DMS 273 treated with DMSO at 0.1 percent for 48 hours (cell line): ENCODE results near the gene SIM2.

Experiments used
- DNase-seq: peaks from one replicate; lab custom pipeline; 2025; lab: John Stamatoyannopoulos, UW

SIM2 gene

DNA sequence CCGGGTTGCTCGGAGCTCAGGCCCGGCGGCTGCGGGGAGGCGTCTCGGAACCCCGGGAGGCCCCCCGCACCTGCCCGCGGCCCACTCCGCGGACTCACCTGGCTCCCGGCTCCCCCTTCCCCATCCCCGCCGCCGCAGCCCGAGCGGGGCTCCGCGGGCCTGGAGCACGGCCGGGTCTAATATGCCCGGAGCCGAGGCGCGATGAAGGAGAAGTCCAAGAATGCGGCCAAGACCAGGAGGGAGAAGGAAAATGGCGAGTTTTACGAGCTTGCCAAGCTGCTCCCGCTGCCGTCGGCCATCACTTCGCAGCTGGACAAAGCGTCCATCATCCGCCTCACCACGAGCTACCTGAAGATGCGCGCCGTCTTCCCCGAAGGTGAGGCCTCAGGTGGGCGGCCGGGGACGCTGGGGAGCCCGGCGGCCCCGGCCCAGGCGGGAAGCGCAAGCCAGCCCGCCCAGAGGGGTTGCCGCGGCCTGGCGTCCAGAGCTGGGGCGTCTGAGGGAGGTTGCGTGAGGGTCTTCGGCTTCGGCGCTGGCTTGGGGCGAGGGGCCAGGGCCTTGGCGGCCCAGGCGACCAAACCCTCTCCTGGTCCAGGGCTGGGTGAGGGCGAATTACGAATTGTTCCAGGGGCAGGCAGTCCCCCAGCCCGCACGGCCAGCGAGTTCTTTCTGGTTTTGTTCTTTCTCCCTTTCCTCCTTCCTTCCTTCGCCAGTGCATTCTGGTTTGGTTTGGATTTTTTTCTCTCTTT lies 805 bp downstream of the SIM2 start:
- no peak for DNase-seq

DNA sequence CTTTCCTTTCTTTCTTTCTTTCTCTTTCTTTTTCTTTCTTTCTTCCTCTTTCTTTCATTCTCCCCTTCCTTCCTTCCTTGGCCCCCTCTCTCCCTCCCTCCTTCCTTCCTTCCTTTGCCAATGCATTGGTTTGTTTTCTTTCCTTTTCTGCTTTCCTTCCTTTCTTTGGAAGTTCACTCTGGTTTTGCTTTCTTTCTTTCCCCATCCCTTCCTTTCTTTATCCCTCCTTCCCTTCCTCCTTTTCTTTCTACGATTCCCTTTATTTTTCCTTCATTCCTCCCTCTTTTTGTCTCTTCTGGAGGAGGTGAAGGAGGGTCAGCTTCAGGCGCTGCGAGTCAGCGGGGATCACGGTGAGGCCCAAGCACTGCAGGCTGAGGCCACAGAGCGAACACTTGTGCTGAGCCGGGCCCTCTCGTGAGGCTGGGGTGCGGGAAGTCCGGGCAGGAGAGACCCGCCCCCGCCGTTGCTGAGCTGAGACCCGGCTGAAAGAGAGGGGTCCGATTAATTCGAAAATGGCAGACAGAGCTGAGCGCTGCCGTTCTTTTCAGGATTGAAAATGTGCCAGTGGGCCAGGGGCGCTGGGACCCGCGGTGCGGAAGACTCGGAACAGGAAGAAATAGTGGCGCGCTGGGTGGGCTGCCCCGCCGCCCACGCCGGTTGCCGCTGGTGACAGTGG lies 1.5 kb downstream of the SIM2 start:
- no peak for DNase-seq

DNA sequence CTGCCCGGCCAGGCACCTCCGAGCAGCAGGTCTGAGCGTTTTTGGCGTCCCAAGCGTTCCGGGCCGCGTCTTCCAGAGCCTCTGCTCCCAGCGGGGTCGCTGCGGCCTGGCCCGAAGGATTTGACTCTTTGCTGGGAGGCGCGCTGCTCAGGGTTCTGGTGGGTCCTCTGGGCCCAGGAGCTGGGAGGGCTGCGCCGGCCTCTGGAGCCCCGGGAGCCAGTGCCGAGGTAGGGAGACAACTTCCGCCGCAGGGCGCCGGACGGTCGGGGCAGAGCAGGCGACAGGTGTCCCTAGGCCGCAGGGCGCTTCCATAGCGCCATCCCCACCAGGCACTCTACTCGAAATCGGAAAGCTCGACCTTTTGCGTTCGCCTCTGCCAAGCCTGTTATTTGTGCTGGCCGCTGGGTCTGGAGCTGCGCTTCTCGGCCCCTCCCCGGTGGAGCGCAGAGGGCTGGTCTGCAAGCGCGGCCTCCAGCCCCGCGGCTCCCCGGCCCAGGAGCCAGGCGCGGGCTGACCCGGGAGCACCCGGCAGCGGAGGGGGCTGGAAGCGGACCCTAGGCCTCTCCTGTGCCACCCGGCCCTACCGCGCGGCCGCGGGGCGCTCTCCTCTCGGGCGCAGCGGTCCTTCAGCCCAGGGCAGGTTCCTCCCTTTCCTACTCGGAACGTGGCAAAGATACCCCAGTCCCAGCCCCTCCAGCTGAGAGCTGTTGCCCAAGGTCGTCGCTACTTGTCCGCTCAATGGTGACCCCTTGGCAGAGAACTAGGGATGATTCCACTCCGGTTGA lies 2.2 kb downstream of the SIM2 start:
- DNase-seq, result no peak

GRCh38 chr21:36701756-36702621 lies 3.1 kb downstream of the SIM2 start:
- no peak for DNase-seq

GRCh38 chr21:36702622-36702968 lies 3.7 kb downstream of the SIM2 start:
- no peak for DNase-seq

DNA sequence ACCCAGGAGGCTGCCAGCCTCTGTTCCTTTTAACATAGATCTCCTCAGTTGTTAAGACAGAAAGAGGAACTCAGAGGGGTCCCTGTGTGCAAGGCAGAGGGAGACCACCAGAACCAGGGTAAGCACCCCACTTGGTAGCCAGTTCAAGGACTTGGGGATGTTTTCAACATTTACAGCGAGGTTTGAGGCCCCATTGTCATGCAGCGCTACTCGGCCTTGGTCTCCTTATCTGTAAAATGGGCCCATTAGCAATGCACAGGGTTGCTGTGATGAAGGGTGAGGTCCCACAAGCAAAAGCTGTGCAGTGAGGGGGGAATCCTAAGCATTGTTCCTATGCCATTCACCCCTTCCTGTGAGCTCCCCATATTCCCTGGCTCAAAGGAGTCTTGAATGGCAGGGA lies 4.2 kb downstream of the SIM2 start:
- DNase-seq, result no peak

GRCh38 chr21:36703626-36704280 lies 4.8 kb downstream of the SIM2 start:
- DNase-seq, result no peak

DNA sequence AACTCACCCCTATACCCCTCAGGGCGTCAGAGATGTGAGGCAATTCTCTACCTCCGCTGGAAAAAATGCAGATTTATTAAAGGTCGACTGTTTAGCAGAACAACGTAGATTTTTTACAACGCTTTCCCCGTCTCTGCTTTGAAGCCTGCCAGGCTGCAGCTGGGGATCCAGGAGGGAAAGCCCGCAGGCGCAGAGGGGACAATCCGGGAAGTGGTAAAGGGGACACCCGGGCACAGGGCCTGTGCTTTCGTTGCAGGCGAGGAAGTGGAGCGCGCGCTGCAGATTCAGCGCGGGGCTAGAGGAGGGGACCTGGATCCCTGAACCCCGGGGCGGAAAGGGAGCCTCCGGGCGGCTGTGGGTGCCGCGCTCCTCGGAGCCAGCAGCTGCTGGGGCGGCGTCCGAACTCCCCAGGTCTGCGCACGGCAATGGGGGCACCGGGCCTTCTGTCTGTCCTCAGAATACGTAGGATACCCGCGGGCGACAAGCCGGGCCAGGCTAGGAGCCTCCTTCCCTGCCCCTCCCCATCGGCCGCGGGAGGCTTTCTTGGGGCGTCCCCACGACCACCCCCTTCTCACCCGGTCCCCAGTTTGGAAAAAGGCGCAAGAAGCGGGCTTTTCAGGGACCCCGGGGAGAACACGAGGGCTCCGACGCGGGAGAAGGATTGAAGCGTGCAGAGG lies 5.5 kb downstream of the SIM2 start:
- DNase-seq, result no peak

DNA sequence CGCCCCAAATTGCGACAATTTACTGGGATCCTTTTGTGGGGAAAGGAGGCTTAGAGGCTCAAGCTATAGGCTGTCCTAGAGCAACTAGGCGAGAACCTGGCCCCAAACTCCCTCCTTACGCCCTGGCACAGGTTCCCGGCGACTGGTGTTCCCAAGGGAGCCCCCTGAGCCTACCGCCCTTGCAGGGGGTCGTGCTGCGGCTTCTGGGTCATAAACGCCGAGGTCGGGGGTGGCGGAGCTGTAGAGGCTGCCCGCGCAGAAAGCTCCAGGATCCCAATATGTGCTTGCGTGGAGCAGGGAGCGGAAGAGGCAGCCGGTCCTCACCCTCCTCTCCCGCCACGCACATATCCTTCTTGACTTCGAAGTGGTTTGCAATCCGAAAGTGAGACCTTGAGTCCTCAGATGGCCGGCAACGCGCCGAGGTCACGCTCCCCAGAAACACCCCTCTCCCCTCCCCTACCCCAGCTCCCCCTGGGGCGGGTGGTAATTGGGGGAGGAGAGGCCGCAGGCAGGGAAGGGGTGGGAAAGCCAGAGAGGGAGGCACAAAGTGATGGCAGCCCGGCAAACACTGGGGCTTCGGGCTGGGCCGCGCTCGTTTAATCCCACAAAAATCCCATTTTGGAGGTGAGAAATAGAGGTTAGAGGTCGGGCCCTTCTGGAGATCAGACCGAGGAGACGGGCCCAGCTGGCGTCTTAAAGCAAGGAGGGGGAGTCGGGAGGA lies 6.2 kb downstream of the SIM2 start:
- DNase-seq, result no peak

GRCh38 chr21:36705679-36706481 lies 7.0 kb downstream of the SIM2 start:
- DNase-seq, result no peak

- DNase-seq, result no peak
Measured at GRCh38 chr21:36706482-36706852, 7.6 kb downstream of the SIM2 start.

DNA sequence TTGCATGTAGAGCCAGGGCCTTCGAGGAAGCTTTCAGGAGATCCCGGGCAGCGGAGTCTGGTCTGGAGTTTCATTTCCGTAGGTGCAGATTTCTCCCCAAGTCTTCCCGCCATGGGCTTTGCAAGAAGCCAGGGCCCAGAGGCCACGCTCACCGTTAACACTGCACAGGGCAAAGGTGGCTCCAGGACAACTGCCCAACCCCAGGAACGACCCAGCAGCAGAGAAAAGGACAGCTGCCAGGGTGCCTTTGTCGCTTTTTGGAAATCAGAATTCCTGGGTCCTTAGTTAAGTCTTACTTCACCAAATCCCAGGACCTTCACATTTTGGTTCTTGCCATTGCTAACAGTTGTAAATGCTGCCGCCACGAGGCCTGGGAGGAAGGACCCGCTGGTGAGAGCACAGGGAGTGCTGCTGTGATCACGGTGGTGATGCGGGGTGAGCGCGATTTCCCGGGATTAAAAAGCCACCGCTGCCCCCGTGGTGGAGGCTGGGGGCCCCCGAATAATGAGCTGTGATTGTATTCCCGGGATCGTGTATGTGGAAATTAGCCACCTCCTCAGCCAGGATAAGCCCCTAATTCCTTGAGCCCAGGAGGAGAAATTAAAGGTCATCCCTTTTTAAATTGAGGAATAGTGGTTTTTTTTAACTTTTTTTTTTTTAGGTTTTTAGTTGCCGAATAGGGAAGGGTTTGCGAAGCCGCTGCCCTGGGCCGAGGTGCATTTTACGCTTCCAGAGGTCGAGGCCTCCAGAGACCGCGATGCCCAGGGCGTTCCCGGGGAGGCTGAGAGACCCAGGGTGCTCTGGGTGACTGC lies 8.2 kb downstream of the SIM2 start:
- DNase-seq, result no peak

DNA sequence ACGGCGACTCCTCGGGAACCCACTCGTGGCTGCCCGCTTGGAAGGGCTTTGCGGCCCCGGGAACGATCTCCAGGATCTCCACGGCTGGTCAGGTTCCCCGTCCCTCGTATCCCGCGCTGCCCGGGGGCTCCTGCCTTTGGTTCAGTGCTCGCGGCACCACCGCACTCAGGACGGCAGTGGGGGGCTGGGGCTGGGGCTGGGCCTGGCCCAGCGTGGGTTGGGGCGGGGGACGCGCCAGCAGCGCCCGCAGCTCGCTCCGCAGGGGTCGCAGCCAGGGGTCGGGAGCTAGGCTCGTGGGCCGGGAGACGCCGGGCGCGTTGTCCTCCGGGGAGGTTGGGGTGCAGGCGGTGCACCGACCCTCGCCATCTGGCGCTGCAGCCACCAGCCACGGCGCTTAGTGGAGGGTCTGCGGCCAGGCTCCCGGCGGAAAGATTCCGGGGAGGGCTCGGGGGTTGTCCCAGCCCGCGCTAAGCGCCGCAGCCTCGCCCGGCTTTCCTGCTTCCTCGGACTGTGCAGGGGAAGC lies 8.9 kb downstream of the SIM2 start:
- DNase-seq, result no peak

DNA sequence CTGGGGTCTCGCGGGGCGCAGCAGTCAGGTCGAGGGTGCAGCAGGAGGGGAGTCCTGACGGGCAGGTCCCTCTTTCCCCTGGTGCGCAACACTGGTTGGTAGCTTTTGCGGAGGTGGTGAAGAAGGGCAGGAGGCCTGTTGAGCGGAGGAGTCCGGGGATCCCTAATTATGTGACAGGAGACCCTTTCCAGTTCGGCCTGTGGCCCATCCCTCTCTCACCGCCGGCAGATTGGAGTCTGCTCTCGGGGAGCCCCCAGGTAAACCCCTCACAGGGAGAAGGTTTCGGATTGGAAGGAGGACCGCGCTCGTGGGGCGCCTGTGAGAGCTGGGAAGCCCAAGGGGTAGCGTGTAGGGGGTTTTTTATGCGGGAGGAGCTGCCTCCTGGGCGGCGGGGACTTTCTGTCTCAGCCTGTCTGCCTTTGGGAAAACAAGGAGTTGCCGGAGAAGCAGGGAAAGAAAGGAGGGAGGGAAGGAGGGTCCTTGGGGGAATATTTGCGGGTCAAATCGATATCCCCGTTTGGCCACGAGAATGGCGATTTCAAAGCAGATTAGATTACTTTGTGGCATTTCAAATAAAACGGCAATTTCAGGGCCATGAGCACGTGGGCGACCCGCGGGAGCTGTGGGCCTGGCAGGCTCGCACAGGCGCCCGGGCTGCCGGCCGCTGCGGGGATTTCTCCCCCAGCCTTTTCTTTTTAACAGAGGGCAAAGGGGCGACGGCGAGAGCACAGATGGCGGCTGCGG lies 9.5 kb downstream of the SIM2 start:
- DNase-seq, result no peak

DNA sequence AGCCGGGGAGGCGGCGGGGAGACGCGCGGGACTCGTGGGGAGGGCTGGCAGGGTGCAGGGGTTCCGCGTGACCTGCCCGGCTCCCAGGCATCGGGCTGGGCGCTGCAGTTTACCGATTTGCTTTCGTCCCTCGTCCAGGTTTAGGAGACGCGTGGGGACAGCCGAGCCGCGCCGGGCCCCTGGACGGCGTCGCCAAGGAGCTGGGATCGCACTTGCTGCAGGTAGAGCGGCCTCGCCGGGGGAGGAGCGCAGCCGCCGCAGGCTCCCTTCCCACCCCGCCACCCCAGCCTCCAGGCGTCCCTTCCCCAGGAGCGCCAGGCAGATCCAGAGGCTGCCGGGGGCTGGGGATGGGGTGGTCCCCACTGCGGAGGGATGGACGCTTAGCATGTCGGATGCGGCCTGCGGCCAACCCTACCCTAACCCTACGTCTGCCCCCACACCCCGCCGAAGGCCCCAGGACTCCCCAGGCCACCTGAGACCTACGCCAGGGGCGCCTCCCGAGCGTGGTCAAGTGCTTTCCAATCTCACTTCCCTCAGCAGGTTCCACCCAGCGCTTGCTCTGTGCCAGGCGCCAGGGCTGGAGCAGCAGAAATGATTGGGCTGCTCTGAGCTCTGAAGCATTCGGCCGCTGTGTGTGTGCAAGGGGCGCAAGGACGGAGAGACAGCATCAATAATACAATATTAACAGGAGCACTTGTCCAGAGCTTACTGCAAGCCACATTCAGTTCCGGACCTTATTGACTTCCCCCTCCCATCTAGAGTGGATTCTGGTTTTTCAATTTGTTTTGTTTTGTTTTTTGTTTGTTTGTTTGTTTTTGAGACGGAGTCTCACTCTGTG lies 10.3 kb downstream of the SIM2 start:
- no peak for DNase-seq

GRCh38 chr21:36709868-36710728 lies 11.2 kb downstream of the SIM2 start:
- DNase-seq, result no peak
